ENCODE measurements around the gene MAVS.
"Not testable (repeated sequence)": the region's sequence is repeated elsewhere in the genome, so short reads cannot be mapped to it uniquely, and the experiment has no call there.

The MAVS gene

GRCh38 chr20:3890999-3891929 is 44.6 kb downstream of the MAVS start:
- Histone ChIP-seq H4K20me1 (peaks cover 66% of the 10 kb centered on the region), H3K4me3 (peak overlapping the region; percentile 83), H3K27ac (peak overlapping the region; percentile 92; the same call in 1 of the 2 replicates), H3K27me3 (no peaks in the 10 kb centered on the region), H3K4me1 (peaks cover 59% of the 10 kb centered on the region), H3K4me2 (peak overlapping the region; percentile 77), H3K9me3 (no peaks in the 10 kb centered on the region), H3K9ac (peak overlapping the region; percentile 94), H3K36me3 (peaks cover 43% of the 10 kb centered on the region)
- no peak for TF ChIP-seq Cebpa-rat (IDR thresholded peaks at IDR 0.05)

- Histone ChIP-seq H3K4me3 (no peak overlapping the region), H3K9ac (no peak overlapping the region), H3K4me1 (peaks cover 77% of the 10 kb centered on the region), H4K20me1 (peaks cover 100% of the 10 kb centered on the region), H3K27me3 (no peaks in the 10 kb centered on the region), H3K27ac (no peak overlapping the region), H3K4me2 (no peak overlapping the region), H3K36me3 (peaks cover 59% of the 10 kb centered on the region), H3K9me3 (no peaks in the 10 kb centered on the region)
- TF ChIP-seq Cebpa-rat (IDR thresholded peaks at IDR 0.05), result no peak
These were observed 48.2 kb downstream of the MAVS start for GRCh38 chr20:3894796-3895195.

- no peak overlapping the region for H3K4me2 ChIP-seq
- H3K27ac ChIP-seq, result no peak overlapping the region
- H4K20me1 ChIP-seq, result peaks cover 100% of the 10 kb centered on the region
- H3K36me3 ChIP-seq, result peaks cover 61% of the 10 kb centered on the region
- no peaks in the 10 kb centered on the region for H3K9me3 ChIP-seq
- H3K4me3 ChIP-seq, result no peak overlapping the region
- H3K9ac ChIP-seq, result no peak overlapping the region
- no peak for TF ChIP-seq Cebpa-rat (IDR thresholded peaks at IDR 0.05)
- H3K27me3 ChIP-seq, result no peaks in the 10 kb centered on the region
- H3K4me1 ChIP-seq, result peaks cover 84% of the 10 kb centered on the region
These were observed 49.7 kb downstream of the MAVS start for GRCh38 chr20:3896302-3896701.

GRCh38 chr20:3896853-3897583 is 50.4 kb downstream of the MAVS start:
- Histone ChIP-seq H3K4me2 (0 out of 2 replicates have a peak overlapping the region, but pooled peaks have one; percentile 2), H3K36me3 (peaks cover 55% of the 10 kb centered on the region), H3K9ac (no peak overlapping the region), H3K4me1 (peaks cover 84% of the 10 kb centered on the region), H3K4me3 (no peak overlapping the region), H4K20me1 (peaks cover 100% of the 10 kb centered on the region), H3K9me3 (no peaks in the 10 kb centered on the region), H3K27me3 (no peaks in the 10 kb centered on the region), H3K27ac (no peak overlapping the region)
- no peak for TF ChIP-seq Cebpa-rat (IDR thresholded peaks at IDR 0.05)

GRCh38 chr20:3898181-3898580 is 51.5 kb downstream of the MAVS start:
- not testable (repeated sequence) for H3K9ac ChIP-seq, H3K27me3 ChIP-seq, H3K4me3 ChIP-seq, H3K9me3 ChIP-seq, H3K27ac ChIP-seq, H3K4me2 ChIP-seq
- Histone ChIP-seq H3K36me3 (peaks cover 49% of the 10 kb centered on the region), H4K20me1 (peaks cover 100% of the 10 kb centered on the region), H3K4me1 (peaks cover 82% of the 10 kb centered on the region)

GRCh38 chr20:3898639-3899038 is 52.0 kb downstream of the MAVS start:
- Histone ChIP-seq H3K36me3 (peaks cover 44% of the 10 kb centered on the region), H3K4me2 (no peak overlapping the region), H3K4me3 (no peak overlapping the region), H3K27ac (no peak overlapping the region), H3K9ac (no peak overlapping the region), H3K9me3 (no peaks in the 10 kb centered on the region), H3K4me1 (peaks cover 82% of the 10 kb centered on the region), H3K27me3 (no peaks in the 10 kb centered on the region), H4K20me1 (peaks cover 100% of the 10 kb centered on the region)
- TF ChIP-seq Cebpa-rat (IDR thresholded peaks at IDR 0.05), result no peak

- H3K4me2 ChIP-seq, result peak overlapping the region; percentile 58; the same call in 1 of the 2 replicates
- H3K36me3 ChIP-seq, result peaks cover 38% of the 10 kb centered on the region
- no peaks in the 10 kb centered on the region for H3K9me3 ChIP-seq
- H3K9ac ChIP-seq, result no peak overlapping the region
- no peak overlapping the region for H3K27ac ChIP-seq
- H3K4me3 ChIP-seq, result no peak overlapping the region
- H3K4me1 ChIP-seq, result peaks cover 74% of the 10 kb centered on the region
- H3K27me3 ChIP-seq, result no peaks in the 10 kb centered on the region
- TF ChIP-seq Cebpa-rat (IDR thresholded peaks at IDR 0.05), result no peak
- peaks cover 100% of the 10 kb centered on the region for H4K20me1 ChIP-seq
These were observed 53.6 kb downstream of the MAVS start for GRCh38 chr20:3900187-3900604.

GRCh38 chr20:3901028-3901705 is 54.5 kb downstream of the MAVS start:
- H3K4me2 ChIP-seq, result peak overlapping the region; percentile 58
- peaks cover 100% of the 10 kb centered on the region for H4K20me1 ChIP-seq
- H3K4me1 ChIP-seq, result peaks cover 79% of the 10 kb centered on the region
- H3K9me3 ChIP-seq, result no peaks in the 10 kb centered on the region
- TF ChIP-seq Cebpa-rat (IDR thresholded peaks at IDR 0.05), result no peak
- H3K27ac ChIP-seq, result no peak overlapping the region
- no peak overlapping the region for H3K4me3 ChIP-seq
- H3K36me3 ChIP-seq, result peaks cover 36% of the 10 kb centered on the region
- H3K9ac ChIP-seq, result 0 out of 2 replicates have a peak overlapping the region, but pooled peaks have one; percentile 12
- H3K27me3 ChIP-seq, result no peaks in the 10 kb centered on the region

- Histone ChIP-seq H3K4me3 (no peak overlapping the region), H3K36me3 (peaks cover 30% of the 10 kb centered on the region), H3K4me2 (peak overlapping the region; percentile 58), H3K4me1 (peaks cover 78% of the 10 kb centered on the region), H3K9ac (no peak overlapping the region), H3K27ac (no peak overlapping the region), H3K27me3 (no peaks in the 10 kb centered on the region), H3K9me3 (no peaks in the 10 kb centered on the region), H4K20me1 (peaks cover 100% of the 10 kb centered on the region)
- TF ChIP-seq Cebpa-rat (IDR thresholded peaks at IDR 0.05), result no peak
These were observed 55.2 kb downstream of the MAVS start for GRCh38 chr20:3901706-3902440.
